HG02870 (cell line): ENCODE results near the gene ANKRD6.
"Not testable (repeated sequence)": the region's sequence is repeated elsewhere in the genome, so short reads cannot be mapped to it uniquely, and the experiment has no call there.

ENCODE experiments used
- ATAC-seq: cut with Tn5 transposase; IDR thresholded peaks from one replicate; pipeline ENCODE4 v1.9.1; 2021; ENCODE audit warnings: mild to moderate bottlenecking, moderate library complexity; ENCODE audit not compliant: unreplicated experiment

ANKRD6 gene

GRCh38 chr6:89432875-89433251 lies at the start of gene ANKRD6:
TSS of gene ANKRD6 (plus strand) at chr6:89433152. CDS start at chr6:89566977, 133,825 bp downstream.
- peak; percentile 79 for ATAC-seq

GRCh38 chr6:89385156-89385667 lies 47.7 kb upstream of the ANKRD6 start:
- ATAC-seq = peak; percentile 36

- no peak for ATAC-seq
Observed at GRCh38 chr6:89385846-89386245, 47.1 kb upstream of the ANKRD6 start.

- ATAC-seq = peak; percentile 13
Observed at GRCh38 chr6:89386917-89387491, 45.9 kb upstream of the ANKRD6 start.

GRCh38 chr6:89387516-89388201 lies 45.3 kb upstream of the ANKRD6 start:
- ATAC-seq = peak; percentile 93

- no peak for ATAC-seq
Observed at GRCh38 chr6:89388846-89389245, 44.1 kb upstream of the ANKRD6 start.

DNA sequence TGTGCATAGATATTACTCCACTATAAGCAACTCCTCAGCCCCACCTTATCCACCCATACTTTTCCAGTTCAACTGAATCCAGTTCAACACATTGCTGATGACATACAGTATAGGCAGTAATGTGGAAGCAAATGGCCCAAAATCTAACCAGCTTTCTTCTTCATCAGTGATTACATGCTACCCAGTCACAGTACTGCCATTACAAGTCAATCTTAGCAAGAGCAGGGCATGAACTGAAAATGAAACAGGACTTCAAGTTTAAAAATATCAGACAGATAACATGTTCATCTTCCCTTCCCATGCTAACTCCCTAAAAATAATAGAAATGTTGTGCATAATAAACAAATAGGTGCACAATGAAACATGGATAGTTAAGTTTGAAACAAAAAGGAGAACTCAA lies 40.1 kb upstream of the ANKRD6 start:
- ATAC-seq = no peak

DNA sequence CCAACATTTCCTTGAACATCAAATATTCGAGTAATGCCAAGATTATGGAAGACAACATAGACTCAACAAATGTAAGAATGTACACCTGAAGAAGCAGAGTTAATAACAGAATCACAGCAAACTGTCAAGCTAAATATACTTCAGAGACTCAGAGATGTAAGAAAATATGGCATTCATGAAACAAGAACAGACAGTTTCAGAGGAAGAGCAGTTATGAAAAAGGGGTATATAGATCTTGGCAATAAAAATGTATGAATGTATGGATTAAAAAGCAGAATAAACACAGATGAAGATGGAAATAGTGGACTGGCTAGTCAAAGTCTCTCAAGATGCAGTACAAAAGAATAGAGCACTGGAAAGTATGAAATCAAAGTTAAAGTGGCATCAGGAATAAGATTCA lies 39.3 kb upstream of the ANKRD6 start:
- ATAC-seq = no peak

DNA sequence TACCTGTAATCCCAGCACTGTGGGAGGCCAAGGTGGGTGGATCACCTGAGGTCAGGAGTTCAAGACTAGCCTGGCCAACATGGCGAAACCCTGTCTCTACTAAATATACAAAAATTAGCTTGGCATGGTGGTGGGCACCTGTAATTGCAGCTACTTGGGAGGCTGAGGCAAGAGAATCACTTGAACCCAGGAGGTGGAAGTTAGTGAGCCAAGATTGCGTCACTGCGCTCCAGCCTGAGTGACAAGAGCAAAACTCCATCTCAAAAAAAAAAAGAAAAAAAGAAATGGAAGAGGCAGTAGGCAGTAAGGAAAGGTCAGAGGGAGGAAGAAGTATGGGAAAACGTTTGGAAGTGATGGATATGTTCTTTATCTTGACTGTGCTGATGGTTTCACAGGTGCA lies 35.1 kb upstream of the ANKRD6 start:
- not testable (repeated sequence) for ATAC-seq

- ATAC-seq = no peak
Observed at GRCh38 chr6:89398762-89399525, 34.0 kb upstream of the ANKRD6 start.

DNA sequence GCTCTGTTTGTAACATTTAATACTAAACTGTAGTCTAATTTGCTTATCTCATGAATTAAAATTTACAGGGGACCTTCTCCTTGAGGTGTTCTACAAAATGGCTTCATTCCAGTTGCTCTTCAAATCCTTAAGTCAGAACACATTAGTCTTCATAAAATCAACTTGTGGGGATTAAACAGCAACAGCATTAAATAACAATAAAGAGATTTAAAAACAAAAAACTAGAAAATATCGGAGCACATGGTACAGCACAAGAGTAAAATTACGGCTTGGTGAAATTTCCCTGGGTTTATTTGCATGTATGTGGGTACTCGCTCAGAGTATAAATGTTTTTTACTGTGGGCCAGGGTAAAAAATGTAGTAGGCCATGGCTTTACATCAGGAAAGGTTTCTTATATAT lies 32.9 kb upstream of the ANKRD6 start:
- no peak for ATAC-seq

GRCh38 chr6:89400912-89401399 lies 32.0 kb upstream of the ANKRD6 start:
- ATAC-seq = no peak

DNA sequence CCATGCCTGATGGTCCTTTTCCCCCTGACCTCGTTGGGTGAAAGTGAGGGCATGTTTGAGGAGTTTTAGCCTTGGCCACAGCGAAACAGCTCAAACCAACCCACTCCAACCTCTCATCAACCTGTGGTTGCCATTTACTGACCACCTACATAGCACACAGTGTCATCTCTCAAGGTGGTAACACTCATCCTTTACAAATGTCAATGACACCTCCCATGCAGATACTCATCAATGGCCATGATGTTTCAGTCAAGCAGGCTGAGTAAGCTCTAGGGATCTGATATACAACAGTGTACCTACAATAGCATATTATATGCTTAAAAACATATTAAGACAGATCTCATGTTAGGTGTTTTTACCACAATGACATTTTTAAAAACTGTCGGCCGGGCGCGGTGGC lies 30.2 kb upstream of the ANKRD6 start:
- no peak for ATAC-seq

DNA sequence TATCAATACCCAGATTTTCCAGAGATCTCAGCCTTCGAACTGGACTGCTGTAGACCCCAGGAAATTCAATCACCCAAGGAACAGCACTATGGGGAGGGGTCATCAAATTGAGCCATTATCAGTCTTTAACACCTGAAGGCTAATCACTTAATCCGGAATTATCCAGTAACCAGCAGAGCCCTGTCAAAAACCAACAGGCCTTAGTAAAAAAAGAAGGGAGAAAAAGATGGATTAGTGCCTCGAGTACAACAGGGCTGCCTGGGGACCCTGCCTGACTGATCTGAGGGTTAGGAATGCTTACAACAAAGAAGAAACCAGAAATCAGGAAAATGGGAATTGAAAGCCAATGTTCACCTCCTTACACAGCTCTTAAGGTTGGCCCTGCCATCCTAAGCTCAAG lies 28.4 kb upstream of the ANKRD6 start:
- no peak for ATAC-seq

DNA sequence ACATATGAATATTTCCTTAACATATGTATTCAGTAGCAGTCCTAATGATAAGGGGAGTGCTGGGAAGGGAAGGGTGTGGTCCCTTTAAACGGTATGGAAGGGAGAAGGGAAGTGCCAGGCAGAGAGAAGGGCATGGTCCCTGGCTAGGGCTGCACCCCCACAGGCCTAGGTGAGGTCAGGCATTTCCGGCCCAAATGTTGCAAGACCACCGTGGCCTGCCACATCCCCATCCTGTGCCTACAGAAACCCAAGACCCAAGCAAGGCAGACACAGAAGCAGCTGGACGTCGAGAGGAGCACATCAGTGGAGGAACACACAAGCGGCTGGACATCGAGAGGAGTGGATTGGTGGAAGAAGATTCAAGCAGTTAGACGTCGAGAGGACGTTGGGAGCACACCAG lies 26.8 kb upstream of the ANKRD6 start:
- no peak for ATAC-seq

DNA sequence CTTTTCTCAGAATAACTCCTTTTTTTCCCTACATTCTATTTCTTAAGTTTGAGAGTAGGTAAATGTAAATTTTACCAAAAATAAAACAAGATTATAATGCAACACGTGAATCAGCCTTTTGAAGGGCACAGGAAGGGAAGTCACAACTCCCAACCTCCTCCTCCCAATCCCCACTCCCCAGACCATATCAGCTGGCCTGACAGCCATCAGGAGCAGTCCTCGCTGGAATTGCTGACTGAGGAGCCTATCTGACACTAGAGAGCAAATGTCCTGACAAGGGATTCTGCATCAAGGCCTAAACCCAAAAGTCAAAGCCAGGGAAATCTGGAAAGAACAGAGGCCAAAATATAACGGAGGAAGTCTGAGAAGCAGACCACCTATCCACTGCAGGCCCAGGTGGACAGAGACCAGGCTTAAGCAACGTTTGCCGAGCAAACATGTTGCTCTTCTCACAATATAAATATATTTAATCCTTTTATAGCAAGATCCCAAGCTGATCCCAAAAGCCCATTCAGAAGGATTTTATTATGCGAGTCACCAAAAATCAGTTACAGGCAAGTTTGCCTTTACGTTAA lies 23.4 kb upstream of the ANKRD6 start:
- ATAC-seq = no peak

- no peak for ATAC-seq
Observed at GRCh38 chr6:89410231-89410761, 22.7 kb upstream of the ANKRD6 start.

- no peak for ATAC-seq
Observed at GRCh38 chr6:89410788-89411144, 22.2 kb upstream of the ANKRD6 start.

- ATAC-seq = peak; percentile 39
Observed at GRCh38 chr6:89411145-89412070, 21.5 kb upstream of the ANKRD6 start.
